Glomerular endothelial cell (primary cell): ENCODE results near the gene KRT7. TPM values are rescaled to one million over a fixed set of nuclear protein-coding genes. Genes with fewer than 3 reads are reported as not detected.

Experiments
- DNase-seq: peaks from one replicate; pipeline ENCODE4 v3.0.0-alpha.2; 2011; ENCODE audit warnings: low read depth, low spot score; ENCODE audit errors: extremely low read depth
- total RNA-seq: library from RNA; depleted of rRNA; stranded (reverse); fragments of >200 nt; gene quantifications from 2 replicates; pipeline ENCODE4 v1.2.3, GENCODE V29; 2015

KRT7 gene
- 92.6 and 240 TPM in 2 replicates for total RNA-seq

GRCh38 chr12:52232674-52233461, at the start of gene KRT7:
Gene KRT7 (plus strand): TSS chr12:52233243. CDS start chr12:52233297, 54 bp downstream.
- DNase-seq = no peak

- DNase-seq = no peak
Observed at GRCh38 chr12:52183544-52183910, 49.5 kb upstream of the KRT7 start.

GRCh38 chr12:52183971-52184370, 49.1 kb upstream of the KRT7 start:
- DNase-seq = no peak

GRCh38 chr12:52184813-52185212, 48.2 kb upstream of the KRT7 start:
- DNase-seq = no peak

- DNase-seq = no peak
Observed at GRCh38 chr12:52185400-52185967, 47.6 kb upstream of the KRT7 start.

GRCh38 chr12:52186118-52186840, 46.8 kb upstream of the KRT7 start:
- DNase-seq = no peak

GRCh38 chr12:52187206-52187605, 45.8 kb upstream of the KRT7 start:
- DNase-seq = no peak

- no peak for DNase-seq
Observed at GRCh38 chr12:52187640-52188039, 45.4 kb upstream of the KRT7 start.

GRCh38 chr12:52188658-52189057, 44.4 kb upstream of the KRT7 start:
- DNase-seq = no peak

GRCh38 chr12:52189376-52190174, 43.5 kb upstream of the KRT7 start:
- DNase-seq = no peak

- no peak for DNase-seq
Observed at GRCh38 chr12:52190860-52191729, 41.9 kb upstream of the KRT7 start.

GRCh38 chr12:52191841-52192791, 40.9 kb upstream of the KRT7 start, which contains the start of gene KRT80:
Gene KRT80 (minus strand): TSS chr12:52192014. CDS start chr12:52191902, 112 bp downstream.
- peak; percentile 97 for DNase-seq

GRCh38 chr12:52193532-52193931, 39.5 kb upstream of the KRT7 start:
- no peak for DNase-seq

GRCh38 chr12:52193991-52194390, 39.1 kb upstream of the KRT7 start:
- no peak for DNase-seq

- DNase-seq = no peak
Observed at GRCh38 chr12:52195065-52195730, 37.8 kb upstream of the KRT7 start.

- DNase-seq = no peak
Observed at GRCh38 chr12:52197371-52198231, 35.4 kb upstream of the KRT7 start.

- no peak for DNase-seq
Observed at GRCh38 chr12:52198454-52199215, 34.4 kb upstream of the KRT7 start.
